NOMO-1 (cell line): Measurements from ENCODE around the gene LEUTX.
"Not testable (repeated sequence)": the region's sequence is repeated elsewhere in the genome, so short reads cannot be mapped to it uniquely, and the experiment has no call there.

Experiments
- DNase-seq, 2 experiments: peaks; one replicate each; lab custom pipeline; 2025; ENCODE audit not compliant: unreplicated experiment in 2 of 2; lab: John Stamatoyannopoulos, UW

Gene LEUTX, protein sequence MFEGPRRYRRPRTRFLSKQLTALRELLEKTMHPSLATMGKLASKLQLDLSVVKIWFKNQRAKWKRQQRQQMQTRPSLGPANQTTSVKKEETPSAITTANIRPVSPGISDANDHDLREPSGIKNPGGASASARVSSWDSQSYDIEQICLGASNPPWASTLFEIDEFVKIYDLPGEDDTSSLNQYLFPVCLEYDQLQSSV

DNA sequence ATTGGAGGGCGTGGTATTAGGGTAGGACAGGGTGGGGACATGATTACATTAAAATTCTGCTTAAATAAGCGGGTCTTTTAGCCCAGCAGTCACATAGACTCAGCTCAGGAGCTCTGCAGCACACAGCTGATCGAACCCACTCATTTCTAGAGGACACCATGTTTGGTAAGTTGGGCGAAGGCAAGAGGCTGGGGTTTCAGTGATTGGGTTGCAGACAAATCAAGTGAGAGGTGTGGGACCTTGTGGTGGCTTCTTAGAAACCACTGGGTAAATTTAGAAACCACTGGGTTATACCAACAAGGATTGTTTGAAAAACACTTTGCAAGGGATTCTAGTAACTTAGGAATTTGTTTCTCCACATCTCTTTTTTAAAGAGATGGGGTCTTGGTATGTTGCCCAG lies at the start of gene LEUTX:
Gene LEUTX, plus strand, starts transcription at position 92 of the 400 bp plus-strand sequence. Its CDS starts 67 bp downstream, at position 159.
- no peak for DNase-seq

DNA sequence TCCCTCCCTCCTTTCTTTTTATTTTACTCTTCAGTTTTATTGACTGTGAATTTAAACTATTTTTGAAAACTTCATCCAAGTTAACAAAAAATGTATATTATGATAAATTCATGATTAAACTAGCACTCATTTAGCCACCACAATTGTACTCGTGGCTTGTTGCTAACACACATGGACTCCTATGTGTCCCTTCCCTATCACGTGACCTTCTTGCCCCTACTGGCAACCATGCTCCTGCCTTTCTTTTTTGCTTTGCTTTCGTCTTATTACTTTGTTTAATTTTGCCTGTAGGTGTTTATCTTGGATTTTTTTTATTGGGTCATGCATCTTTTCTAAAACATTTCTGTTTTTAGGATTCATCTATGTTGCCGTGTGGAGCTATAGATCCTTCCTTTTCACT lies 49.1 kb upstream of the LEUTX start:
- DNase-seq: no peak

DNA sequence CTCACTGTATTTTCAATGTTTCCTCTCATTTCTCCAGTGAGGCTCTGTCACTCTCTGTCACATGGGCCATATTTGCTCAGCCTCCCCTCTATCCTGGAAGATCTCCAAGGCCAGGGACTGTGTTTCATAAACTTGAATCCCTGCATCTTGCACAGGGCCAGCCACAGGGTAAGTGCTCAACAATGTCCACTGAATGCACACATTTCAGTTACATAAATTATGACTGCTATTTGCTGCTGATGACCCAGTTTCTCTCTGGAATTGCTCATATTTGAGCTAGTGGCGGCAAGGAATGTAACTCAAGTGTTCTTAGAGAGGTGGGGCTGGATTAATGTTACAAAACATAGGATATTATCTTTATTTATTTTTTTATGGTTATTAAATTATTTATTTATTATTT lies 47.0 kb upstream of the LEUTX start:
- no peak for DNase-seq

DNA sequence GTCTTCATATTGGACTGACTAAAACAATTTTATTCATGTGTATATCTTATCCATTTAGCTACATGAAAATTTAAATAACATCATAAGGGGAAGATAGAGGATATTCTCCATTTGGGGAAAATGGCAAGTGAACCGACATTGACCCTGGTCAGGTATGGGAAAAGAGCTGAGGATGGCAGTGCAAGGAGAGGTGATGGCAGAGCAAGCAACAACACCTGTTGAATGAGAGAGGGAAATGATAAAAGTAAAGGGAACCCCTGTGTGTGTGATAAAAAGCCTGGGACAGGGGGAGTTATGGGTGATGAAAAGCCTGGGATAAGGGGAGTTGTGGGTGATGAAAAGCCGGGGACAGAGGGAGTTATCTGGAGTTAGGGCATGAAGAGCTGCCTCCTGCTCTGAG lies 44.8 kb upstream of the LEUTX start:
- no peak for DNase-seq

DNA sequence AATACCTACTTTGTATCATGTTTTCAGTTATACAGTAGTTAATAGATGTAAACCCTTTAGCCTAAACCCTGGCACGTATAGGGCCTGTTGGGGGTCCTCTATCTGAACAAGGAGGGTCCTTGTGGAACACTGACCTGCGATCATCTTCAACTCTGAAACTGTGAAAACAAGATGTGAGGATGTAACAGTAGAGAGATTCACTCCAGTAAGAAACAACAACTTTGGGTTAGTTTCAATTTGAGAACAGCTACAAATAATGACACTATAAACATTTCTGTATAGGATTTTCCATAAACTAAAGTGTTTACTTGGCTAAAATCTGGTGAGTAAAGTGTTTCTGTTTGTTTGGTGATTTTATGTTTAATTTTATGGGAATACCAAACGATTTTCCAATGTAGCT lies 43.0 kb upstream of the LEUTX start:
- DNase-seq: no peak

DNA sequence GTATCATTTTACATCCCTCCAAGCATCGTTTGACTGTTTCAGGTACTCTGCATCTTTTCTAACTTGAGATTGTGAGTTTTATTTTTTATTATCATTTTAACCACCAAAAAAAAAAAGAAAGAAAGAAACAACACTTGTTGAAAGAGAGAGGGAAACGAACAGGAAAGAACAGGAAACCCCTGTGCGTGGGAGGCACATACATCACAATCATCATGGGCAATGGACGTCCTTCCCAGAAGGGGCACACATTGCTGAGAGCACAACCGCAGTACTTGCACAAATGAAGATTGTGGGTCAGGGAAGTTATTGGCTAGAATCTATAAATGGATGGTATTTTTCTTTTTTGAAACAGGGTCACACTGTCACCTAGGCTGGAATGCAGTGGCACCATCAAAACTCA lies 42.6 kb upstream of the LEUTX start:
- no peak for DNase-seq

DNA sequence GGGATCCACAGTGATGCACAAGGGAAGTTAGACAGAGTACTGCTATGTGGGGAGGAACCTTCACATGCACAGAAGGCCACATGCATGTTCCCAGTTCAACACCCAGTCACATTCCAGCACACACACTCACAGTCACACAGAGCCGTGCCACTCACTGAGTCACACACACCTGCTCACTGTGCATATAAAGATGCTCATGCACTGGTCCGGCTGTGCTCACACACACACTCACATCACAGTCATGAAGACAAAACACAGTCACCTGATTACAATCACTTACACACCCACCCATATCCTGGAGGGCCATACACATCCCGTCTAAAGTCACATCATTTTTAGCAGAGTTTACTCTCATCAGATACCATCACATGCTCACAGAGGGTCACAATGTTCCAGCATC lies 41.3 kb upstream of the LEUTX start:
- no peak for DNase-seq

DNA sequence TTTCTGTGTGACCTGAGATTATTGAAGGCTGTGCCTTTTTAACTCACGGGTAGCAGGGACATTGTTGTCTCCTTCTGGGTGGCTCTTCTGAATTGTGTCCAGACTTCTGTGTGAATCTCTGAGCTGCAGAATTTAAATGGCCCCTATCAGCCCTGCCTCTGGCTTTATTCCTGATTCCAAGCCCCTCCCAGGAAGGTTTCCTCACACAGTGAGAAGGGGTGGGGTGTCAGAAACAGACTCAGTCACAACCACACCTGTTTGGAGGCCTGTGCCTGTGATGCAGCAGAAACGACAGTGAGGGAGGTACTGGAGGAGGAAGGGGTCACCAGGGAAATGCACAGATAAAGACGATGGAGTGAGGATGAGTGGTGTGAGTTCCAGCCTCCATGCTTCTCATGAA lies 40.8 kb upstream of the LEUTX start, which contains the start of gene CLC:
Gene CLC, minus strand, starts transcription at position 139 of the 400 bp plus-strand sequence. Its CDS starts 77 bp downstream, at position 62.
- no peak for DNase-seq

DNA sequence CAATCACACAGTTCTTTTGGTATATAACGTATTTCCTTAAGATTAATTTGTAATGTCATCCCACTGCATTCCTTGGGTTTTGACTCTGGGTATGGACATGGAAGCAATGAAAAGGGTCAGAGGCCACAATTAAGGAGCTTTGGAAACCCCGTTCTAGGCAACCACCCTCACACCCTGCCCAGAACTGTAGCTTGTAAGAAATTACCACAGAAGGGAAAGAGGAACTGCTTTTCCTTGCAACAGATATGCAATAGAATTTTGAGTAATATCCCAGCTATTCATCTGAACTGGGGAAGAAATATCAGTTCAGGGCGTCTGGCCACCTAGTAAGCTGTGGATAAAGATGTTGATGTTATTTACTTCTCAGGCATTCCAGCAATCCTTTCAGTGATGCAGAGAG lies 39.8 kb upstream of the LEUTX start:
- DNase-seq: peak; percentile 23 to 30

DNA sequence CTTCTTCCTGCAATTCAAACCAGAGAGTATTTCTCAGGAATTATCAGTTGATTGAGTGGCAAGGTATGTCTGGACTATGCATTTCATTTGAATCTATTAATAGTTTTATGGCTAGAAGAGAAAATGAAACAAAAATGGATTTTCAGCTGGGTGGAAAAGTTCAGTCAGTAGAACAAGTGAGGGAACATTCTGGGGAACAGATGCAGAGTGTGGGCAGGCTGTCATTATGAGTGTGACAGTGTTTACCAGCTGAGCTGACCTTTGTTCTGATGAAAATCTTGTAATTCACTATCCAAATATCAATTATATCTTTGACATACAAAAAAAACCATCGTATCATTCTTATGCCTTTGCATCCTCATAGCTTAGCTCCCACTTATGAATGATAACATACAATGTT lies 38.3 kb upstream of the LEUTX start:
- no peak for DNase-seq

DNA sequence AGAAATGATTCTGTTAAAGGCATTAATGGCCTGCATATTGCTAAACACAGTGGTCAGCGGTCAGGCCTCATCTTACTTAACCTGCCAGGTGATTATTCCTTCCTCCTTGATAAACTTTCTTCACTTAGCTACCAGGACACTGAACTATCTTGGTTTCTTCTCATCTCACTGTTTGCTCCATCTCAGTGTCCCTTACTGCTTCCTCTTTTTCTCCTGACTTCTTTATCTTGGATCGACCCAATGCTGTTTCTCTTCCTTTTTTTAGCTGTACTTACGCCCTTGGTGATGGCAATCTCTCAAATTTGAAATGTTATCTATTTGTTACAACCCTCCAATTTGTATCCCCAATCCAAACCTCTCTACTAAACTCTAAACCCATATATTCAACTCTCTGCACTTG lies 33.0 kb upstream of the LEUTX start:
- DNase-seq: peak; percentile 21 to 82

DNA sequence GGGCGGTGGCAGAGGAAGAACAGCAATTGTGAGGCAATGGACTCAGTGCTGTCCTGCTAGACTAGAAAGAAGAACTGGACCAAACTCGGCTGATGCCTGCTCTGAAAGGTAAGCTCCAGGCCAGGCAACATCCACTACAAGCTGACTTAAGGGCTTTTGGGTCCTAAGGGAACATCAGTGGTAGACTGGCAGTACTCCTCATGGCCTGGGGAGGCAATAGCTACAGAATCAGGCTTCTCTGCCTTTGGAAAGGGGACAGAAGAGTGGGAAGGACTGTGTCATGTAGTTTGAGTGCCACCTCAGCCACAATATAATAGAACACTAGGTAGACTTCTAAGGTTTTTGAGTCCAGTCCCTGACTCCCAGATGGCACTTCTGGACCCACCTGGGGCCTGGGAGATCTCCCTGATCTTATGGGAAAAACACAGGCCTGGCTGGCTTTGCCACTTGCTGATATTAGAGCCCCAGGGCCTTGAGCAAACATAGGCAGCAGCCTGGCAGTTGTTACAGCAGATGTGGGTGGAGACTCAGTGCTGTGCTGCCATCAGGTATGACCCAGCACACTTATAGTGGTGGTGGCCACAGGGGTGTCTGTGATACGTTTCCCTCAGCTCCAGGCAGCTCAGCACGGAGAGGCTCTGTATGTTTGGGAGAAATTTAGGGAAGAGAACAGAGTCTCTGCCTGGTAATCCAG lies 31.7 kb upstream of the LEUTX start:
- no peak for DNase-seq

DNA sequence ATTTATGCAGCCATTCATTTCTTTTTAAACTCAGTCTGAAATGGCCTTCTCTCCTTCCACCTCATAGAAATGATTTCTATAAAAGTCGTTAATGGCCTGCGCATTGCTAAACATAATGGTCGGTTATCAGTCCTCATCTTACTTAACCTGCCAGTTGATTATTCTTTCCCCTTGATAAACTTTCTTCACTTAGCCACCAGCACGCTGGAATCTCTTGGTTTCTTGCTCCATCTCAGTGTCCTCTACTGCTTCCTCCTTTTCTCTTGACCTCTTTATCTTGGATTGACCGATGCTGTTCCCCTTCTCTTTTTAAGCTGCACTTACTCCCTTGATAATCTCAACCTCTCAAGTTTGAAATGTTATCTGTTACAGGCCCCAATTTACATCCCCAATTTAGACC lies 28.7 kb upstream of the LEUTX start:
- no peak for DNase-seq

DNA sequence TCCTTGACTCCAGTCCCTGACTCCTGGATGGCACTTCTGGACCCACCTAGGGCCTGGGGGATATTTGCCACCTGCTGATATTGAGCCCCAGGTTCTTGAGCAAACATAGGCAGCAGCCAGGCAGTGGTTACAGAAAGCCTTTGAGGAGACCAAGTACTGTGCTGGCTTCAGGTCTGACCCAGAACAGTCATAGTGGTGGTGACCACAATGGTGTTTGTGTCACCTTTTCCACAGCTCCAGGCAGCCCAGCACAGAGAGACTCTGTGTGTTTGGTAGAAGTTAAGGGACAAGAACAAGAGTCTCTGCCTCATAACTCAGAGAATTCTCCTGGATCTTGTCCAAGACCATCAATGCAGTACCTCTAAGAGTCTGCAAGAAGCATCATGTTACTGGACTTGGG lies 26.3 kb upstream of the LEUTX start:
- DNase-seq: no peak

DNA sequence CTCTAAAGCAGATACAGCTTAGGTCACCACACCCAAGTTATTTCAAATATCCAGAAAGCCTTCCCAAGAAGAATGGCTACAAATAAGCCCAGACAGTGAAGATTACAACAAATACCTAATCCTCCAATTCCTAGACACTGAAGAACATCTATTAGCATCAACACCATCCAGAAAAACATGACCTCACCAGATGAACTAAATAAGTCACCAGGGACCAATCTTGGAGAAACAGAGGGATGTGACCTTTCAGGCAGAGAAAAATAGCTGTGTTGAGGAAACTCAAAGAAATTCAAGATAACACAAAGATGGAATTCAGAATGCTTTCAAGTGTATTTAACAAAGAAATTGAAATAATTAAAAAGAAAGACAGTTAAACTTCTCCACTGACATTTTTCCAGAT lies 25.9 kb upstream of the LEUTX start:
- DNase-seq: no peak

DNA sequence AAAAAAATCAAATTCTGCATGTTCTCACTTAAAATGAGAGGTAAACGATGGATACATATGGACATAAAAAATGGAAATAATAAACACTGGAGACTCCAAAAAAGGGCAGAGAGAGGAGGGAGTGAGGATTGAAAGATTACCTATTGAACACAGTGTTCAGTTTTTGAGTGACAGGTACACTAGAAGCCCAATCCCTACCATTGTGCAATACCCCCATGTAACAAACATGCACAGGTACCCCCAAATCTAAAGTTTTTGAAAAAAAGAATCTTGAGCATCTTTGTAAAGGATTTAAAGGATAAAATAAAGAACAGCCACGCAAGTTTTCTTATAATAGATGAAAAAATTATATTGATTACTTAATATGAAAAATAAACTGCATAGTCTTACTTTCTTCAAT lies 24.1 kb upstream of the LEUTX start:
- DNase-seq: no peak

DNA sequence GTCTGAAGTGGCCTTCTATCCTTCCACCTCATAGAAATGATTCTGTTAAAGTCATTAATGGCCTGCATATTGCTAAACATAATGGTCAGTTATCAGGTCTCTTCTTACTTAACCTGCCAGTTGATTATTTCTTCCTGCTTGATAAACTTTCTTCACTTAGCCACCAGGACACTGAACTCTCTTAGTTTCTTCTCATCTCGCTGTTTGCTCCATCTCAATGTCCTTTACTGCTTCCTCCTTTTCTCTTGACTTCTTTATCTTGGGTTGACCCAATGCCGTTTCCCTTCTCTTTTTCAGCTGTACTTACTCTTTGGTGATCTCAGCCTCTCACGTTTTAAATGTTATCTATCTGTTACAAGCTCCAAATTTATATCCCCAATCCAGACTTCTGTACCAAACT lies 23.7 kb upstream of the LEUTX start:
- DNase-seq: no peak

DNA sequence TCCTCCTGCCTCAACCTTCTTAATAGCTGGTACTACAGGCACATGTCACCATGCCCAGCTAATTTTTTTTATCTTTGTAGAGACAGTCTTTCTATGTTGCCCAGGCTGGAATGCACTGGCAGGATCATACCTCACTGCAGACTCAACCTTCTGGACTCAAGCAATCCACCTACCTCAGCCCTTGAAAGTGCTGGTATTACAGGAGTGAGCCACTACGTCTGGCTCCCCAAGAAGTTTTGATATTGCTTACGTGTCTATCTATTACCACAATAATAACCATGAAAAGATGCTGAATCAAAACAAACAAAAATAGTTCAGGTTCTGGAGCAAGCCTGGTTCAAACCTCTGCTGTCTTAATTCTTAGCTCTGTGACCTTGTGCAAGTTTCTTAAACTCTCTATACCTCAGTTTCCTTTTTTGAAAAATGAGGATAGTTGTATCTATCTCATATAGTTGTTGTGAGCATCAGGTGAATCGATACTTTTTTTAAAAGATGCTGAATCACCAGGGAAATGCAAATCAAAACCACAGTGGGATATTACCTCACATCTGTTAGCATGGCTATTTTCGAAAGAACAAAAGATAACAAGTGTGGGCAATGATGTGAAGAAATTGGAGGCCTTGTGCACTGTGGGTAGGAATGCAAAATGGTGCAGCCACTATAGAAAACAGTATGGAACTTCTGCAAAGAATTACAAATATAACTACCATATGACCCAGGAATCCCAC lies 19.0 kb upstream of the LEUTX start:
- DNase-seq: no peak

DNA sequence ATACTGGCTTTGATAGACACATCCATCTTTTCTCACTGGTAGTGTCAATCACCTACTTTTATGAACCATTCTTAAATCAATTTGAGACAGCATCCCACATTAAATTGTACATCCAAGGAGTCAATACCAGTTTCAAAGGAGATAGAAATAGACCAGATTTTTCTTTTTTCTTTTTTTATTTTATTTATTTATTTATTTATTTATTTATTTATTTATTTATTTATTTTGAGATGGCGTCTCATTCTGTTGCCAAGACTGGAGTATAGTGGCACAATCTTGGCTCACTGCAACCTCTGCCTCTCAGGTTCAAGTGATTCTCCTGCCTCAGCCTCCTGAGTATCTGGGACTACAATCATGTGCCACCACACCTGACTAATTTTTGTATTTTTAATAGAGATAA lies 16.8 kb upstream of the LEUTX start:
- not testable (repeated sequence) for DNase-seq

DNA sequence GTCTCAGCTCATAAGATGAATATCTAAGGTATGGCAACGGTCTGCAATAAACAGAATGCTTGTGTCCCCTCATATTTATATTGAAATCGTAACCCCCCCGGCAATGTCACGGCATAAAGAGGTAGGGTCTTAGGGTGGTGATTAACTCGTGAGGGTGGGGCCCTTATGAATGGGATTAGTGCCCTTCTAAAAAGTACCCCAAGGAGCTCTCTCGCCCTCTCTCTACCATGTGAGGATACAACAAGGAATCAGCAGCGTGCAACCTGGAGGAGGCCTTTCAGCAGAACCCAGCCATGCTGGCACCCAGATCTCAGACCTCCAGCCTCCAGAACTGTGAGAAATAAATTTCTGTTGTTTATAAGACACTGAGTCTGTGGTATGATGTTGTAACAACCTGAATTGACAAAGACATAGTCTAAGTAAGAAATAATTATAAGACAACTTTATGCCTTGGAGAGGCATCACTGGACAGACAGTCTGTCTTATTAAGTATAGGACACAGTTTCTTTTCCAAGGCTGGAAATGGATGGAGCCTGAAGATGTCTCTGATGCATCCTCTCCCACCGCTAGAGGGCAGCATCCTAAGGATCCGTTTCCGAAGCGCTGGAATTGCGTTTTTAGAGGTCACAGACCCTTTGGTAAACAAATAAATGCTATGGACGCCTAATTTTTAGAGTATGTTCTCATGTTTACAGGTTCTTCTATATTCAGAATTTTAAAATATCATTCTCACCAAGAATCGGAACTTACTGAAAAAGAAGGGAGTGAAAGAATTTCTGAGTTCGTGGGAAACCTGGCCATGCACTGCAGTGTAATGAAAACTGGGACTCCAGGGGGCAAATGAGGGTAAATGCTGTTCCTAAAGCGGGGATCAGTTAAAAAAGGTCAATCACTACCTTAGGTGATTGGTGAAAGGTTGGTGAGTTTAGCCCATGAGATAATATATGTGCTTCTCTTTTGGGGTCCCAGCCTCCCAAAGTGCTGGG lies 13.3 kb upstream of the LEUTX start:
- DNase-seq: no peak

DNA sequence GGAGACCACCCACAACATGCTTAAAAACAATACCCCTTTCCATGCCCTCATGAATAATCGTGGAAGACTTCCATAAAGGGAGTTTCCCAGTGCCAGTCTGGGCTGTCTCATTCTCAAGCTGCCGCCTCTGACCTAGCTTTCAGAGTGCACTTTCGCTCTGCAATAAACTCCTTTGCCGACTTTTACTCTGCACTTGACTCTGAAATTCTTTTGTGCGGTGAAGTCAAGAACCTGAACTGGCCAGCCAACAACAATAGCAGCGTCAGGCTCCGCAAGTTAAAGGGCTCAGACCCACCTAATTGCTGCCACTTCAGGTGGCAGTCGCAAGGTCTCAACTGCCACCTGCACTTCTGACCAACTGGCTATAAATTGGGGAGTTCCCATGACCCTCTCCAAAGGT lies 10.3 kb upstream of the LEUTX start:
- no peak for DNase-seq
